HepG2 (cell line): ENCODE results near the gene BROX. TPM values are rescaled to one million over a fixed set of nuclear protein-coding genes. Genes with fewer than 3 reads are reported as not detected.

Experiments
- ATAC-seq: fragments of 200-7000 bp; cut with Tn5 transposase; 3 replicates; pipeline ENCODE4 v1.9.1; 2020; ENCODE audit warnings: mild to moderate bottlenecking, moderate library complexity
- BruUV-seq: library from RNA; stranded (reverse); fragments of 400-500 nt; replicated peaks from 2 replicates; lab custom pipeline; 2021; lab: Mats Ljungman, UMichigan
- CTCF ChIA-PET: fragments of 300-600 bp; formaldehyde crosslinking; extraction: SDS; loops from one replicate; lab custom pipeline; 2021; ENCODE audit warnings: low total read pairs, inconsistent platforms, low intra/inter-chr PET ratio; lab: Yijun Ruan, JAX
- POLR2A ChIA-PET: fragments of 350-600 bp; sonication (Branson Sonifier 250); formaldehyde crosslinking; loops from one replicate; lab custom pipeline; 2020; ENCODE audit warnings: antibody characterized with exemption, inconsistent platforms; lab: Yijun Ruan, JAX
- DNase-seq: peaks from one replicate; pipeline ENCODE4 v3.0.0-alpha.2; 2015; ENCODE audit warnings: low spot score
- FAIRE-seq: peaks from 3 replicates; lab custom pipeline; 2011; peaks lifted over from hg19 to GRCh38; lab: Jason Lieb, UNC
- H2AFZ ChIP-seq: one replicate; pipeline ENCODE4 v1.6.1; 2011; ENCODE audit warnings: low read length, inconsistent platforms
- H3K27ac ChIP-seq: fragments of 300-600 bp; 3 replicates; pipeline ENCODE4 v1.8.0; 2011; ENCODE audit warnings: mixed run types, mild to moderate bottlenecking, mixed read lengths, low read length, inconsistent platforms; ENCODE audit not compliant: insufficient read depth; ENCODE audit errors: extremely low read length
- H3K27me3 ChIP-seq, 2 experiments: fragments of 200-600 bp in 1 of 2; 2 replicates in 1 of 2; 3 replicates in 1 of 2; pipeline versions ENCODE4 v1.6.0 to v1.8.0; 2011; ENCODE audit warnings: low read length in 2 of 2, mild to moderate bottlenecking in 2 of 2, moderate library complexity in 2 of 2, inconsistent platforms in 1 of 2; ENCODE audit not compliant: insufficient read depth in 2 of 2, control insufficient read depth in 1 of 2
- H3K36me3 ChIP-seq, 2 experiments: fragments of 200-600 bp in 1 of 2; replicated peaks in 1 of 2; 2 replicates in 1 of 2; 3 replicates in 1 of 2; pipeline versions ENCODE4 v1.5.1 to v1.8.0; 2011; ENCODE audit warnings: low read length in 2 of 2, inconsistent platforms in 1 of 2; ENCODE audit not compliant: insufficient read depth in 2 of 2, control insufficient read depth in 1 of 2
- H3K4me1 ChIP-seq: 2 replicates; pipeline ENCODE4 v1.5.1; 2012; ENCODE audit warnings: low read length, inconsistent platforms; ENCODE audit not compliant: insufficient read depth
- H3K4me2 ChIP-seq: 2 replicates; pipeline ENCODE4 v1.6.0; 2011; ENCODE audit warnings: low read depth, low read length, inconsistent platforms
- H3K4me3 ChIP-seq, 3 experiments: fragments of 200-600 bp in 1 of 3; sonication (generic), shearing (Covaris generic) in 1 of 3; replicated peaks in 1 of 3; 2 replicates each; pipeline ENCODE4 v1.5.1; 2011 to 2016; ENCODE audit warnings: low read length in 3 of 3, inconsistent platforms in 2 of 3, low read depth in 2 of 3, mild to moderate bottlenecking in 2 of 3, control low read depth in 1 of 3, mixed read lengths in 1 of 3; ENCODE audit not compliant: insufficient read depth in 1 of 3
- H3K79me2 ChIP-seq: one replicate; pipeline ENCODE4 v1.6.1; 2011; ENCODE audit warnings: low read length, inconsistent platforms; ENCODE audit not compliant: insufficient read depth
- H3K9ac ChIP-seq: 2 replicates; pipeline ENCODE4 v1.6.0; 2011; ENCODE audit warnings: mild to moderate bottlenecking, low read depth, low read length, inconsistent platforms; ENCODE audit not compliant: insufficient read depth
- H3K9me3 ChIP-seq: 2 replicates; pipeline ENCODE4 v1.5.1; 2012; ENCODE audit warnings: mild to moderate bottlenecking, low read length
- H4K20me1 ChIP-seq: 2 replicates; pipeline ENCODE4 v1.6.0; 2011; ENCODE audit warnings: inconsistent platforms, mild to moderate bottlenecking, low read length, moderate library complexity; ENCODE audit not compliant: insufficient read depth
- ATF7 ChIP-seq, 2 experiments: fragments of 450-650 bp in 1 of 2; sonication (generic) in 1 of 2; formaldehyde crosslinking in 1 of 2; IDR thresholded peaks; 2 replicates each; pipeline versions ENCODE4 v1.4.0 to v1.6.1; 2016 to 2020; ENCODE audit warnings: antibody characterized with exemption in 1 of 2, mild to moderate bottlenecking in 1 of 2, missing genetic modification reagents in 1 of 2
- ZNF547 ChIP-seq: sonication (generic); formaldehyde crosslinking; IDR thresholded peaks from 2 replicates; pipeline ENCODE4 v1.5.1; 2020; ENCODE audit warnings: mild to moderate bottlenecking, missing genetic modification reagents
- WGBS: methylation state at CpG from one replicate; pipeline ENCODE4 v1.1.6; 2017; ENCODE audit warnings: low lambda C conversion rate; 5-methylcytosine and 5-hydroxymethylcytosine counted together
- in situ Hi-C: cut with HindIII; loops from 2 replicates; pipeline ENCODE4 v1.10.0; 2017; ENCODE audit warnings: low pct_unique_long_range_greater_than_20kb; ENCODE audit not compliant: extremely low pct_ligation_motif_present
- intact Hi-C: fragments of 100-400 bp; cut with micrococcal nuclease; formaldehyde crosslinking; loops from one replicate; pipeline ENCODE4 v1.10.0; 2022; ENCODE audit not compliant: unreplicated experiment
- polyA plus RNA-seq, 8 experiments: library from polyadenylated mRNA; depleted of rRNA in 3 of 8; stranded (reverse) in 7 of 8; unstranded in 1 of 8; fragments of >200 nt; fragmentation: Illumina TruSeq in 4 of 8; extraction: Trizol in 4 of 8; gene quantifications; 2 replicates each; pipeline versions ENCODE4 v1.2.1 to v1.2.3, GENCODE V29; 2011 to 2016; ENCODE audit warnings: low read depth in 4 of 8, missing spikeins in 1 of 8, mixed read lengths in 1 of 8; ENCODE audit not compliant: insufficient read depth in 1 of 8
- total RNA-seq, 5 experiments: library from RNA; depleted of rRNA; stranded (reverse); fragments of >200 nt; fragmentation: Illumina TruSeq; extraction: Trizol; gene quantifications; 2 replicates each; pipeline ENCODE4 v1.2.3, GENCODE V29; 2016; ENCODE audit warnings: low read depth in 1 of 5
- TF ChIP-seq, protein P1 (sequence below): sonication (generic); formaldehyde crosslinking; IDR thresholded peaks from 2 replicates; pipeline ENCODE4 v1.4.0; 2020; ENCODE audit warnings: missing genetic modification reagents
- TF ChIP-seq, protein P2 (sequence below), 2 experiments: sonication (generic) in 1 of 2; formaldehyde crosslinking in 1 of 2; IDR thresholded peaks; 2 replicates each; pipeline versions ENCODE4 v1.4.0 to v1.6.1; 2018 to 2020; ENCODE audit warnings: missing genetic modification reagents in 2 of 2, borderline replicate concordance in 1 of 2, low read depth in 1 of 2, mild to moderate bottlenecking in 1 of 2, missing biosample characterization in 1 of 2
- TF ChIP-seq, protein P3 (sequence below): sonication (generic); formaldehyde crosslinking; IDR thresholded peaks from 2 replicates; pipeline ENCODE4 v1.4.0; 2020; ENCODE audit warnings: missing genetic modification reagents

BROX gene
- total and polyA plus RNA-seq, 2 of the 13 experiments (the other 11 are each of a cell fraction or from before 2014, with no cell fraction given) = 4.4 to 33.2 TPM

DNA sequence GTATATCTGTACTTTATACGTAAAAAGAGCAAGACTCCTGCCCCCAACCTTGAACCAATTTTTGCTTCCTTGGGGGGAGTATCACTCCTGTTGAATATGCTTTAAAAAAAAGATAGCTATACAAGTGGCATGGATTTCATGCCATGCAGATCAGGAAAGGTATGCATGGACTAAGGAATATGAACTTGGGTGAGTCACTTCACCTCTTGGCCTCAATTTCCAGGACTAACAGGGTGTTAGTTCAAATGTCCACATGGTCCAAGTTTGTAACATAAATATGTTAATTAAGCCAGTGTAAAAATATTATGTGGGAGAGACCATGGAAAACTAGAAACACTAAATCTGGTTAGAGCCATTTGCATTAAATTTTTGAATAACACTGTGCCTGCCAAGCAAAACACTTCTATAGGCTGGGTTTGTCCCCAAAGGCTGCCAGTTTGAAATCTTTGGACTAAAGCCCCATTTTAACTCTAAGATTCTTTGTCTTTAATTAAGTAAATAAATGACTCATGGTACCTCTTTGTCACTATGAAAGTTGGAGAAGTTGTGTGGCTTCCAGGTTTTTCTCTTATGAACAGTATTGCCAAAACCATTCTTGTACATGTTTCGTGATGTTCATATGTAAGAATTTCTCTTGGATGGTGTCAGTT is 57.7 kb downstream of the BROX start:
- DNase-seq = no peak
- POLR2A ChIA-PET = no interaction called here
- H3K27me3 ChIP-seq = no peaks in the 10 kb centered on the region
- ATAC-seq = no peak
- intact Hi-C loops = no loop called here
- H3K4me1 ChIP-seq = no peaks in the 10 kb centered on the region
- no peaks in the 10 kb centered on the region for H4K20me1 ChIP-seq
- CTCF ChIA-PET = no interaction called here
- no peak overlapping the region for H3K9ac ChIP-seq
- no peaks in the 10 kb centered on the region for H3K79me2 ChIP-seq
- H3K4me3 ChIP-seq = no peak overlapping the region
- H3K4me2 ChIP-seq = no peak overlapping the region
- in situ Hi-C loops = no loop called here
- H3K36me3 ChIP-seq = no peaks in the 10 kb centered on the region
- FAIRE-seq = no peak
- no peak overlapping the region for H2AFZ ChIP-seq
- H3K9me3 ChIP-seq = peaks cover 11% of the 10 kb centered on the region
- BruUV-seq = no TSS peak
- no peak overlapping the region for H3K27ac ChIP-seq
- TF ChIP-seq ATF7 (IDR thresholded peaks at IDR 0.05) (no peak), ATF7 (CRISPR knock-in tag; IDR thresholded peaks at IDR 0.05) (no peak), ZNF547 (CRISPR knock-in tag) (no peak)
- TF ChIP-seq, protein P1, sequence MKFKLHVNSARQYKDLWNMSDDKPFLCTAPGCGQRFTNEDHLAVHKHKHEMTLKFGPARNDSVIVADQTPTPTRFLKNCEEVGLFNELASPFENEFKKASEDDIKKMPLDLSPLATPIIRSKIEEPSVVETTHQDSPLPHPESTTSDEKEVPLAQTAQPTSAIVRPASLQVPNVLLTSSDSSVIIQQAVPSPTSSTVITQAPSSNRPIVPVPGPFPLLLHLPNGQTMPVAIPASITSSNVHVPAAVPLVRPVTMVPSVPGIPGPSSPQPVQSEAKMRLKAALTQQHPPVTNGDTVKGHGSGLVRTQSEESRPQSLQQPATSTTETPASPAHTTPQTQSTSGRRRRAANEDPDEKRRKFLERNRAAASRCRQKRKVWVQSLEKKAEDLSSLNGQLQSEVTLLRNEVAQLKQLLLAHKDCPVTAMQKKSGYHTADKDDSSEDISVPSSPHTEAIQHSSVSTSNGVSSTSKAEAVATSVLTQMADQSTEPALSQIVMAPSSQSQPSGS (CRISPR knock-in tag) = no peak
- TF ChIP-seq, protein P2, sequence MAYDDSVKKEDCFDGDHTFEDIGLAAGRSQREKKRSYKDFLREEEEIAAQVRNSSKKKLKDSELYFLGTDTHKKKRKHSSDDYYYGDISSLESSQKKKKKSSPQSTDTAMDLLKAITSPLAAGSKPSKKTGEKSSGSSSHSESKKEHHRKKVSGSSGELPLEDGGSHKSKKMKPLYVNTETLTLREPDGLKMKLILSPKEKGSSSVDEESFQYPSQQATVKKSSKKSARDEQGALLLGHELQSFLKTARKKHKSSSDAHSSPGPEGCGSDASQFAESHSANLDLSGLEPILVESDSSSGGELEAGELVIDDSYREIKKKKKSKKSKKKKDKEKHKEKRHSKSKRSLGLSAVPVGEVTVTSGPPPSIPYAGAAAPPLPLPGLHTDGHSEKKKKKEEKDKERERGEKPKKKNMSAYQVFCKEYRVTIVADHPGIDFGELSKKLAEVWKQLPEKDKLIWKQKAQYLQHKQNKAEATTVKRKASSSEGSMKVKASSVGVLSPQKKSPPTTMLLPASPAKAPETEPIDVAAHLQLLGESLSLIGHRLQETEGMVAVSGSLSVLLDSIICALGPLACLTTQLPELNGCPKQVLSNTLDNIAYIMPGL (CRISPR knock-in tag; IDR thresholded peaks at IDR 0.05; ENCODE audit: borderline replicate concordance in 1 of 2, low read depth in 1 of 2) = no peak
- TF ChIP-seq, protein P3, sequence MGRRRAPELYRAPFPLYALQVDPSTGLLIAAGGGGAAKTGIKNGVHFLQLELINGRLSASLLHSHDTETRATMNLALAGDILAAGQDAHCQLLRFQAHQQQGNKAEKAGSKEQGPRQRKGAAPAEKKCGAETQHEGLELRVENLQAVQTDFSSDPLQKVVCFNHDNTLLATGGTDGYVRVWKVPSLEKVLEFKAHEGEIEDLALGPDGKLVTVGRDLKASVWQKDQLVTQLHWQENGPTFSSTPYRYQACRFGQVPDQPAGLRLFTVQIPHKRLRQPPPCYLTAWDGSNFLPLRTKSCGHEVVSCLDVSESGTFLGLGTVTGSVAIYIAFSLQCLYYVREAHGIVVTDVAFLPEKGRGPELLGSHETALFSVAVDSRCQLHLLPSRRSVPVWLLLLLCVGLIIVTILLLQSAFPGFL (CRISPR knock-in tag) = no peak
- WGBS = 65% methylated on average over 2 of the region's 2 CpGs
